ENCODE measurements around the gene SASH1.

SASH1 gene

DNA sequence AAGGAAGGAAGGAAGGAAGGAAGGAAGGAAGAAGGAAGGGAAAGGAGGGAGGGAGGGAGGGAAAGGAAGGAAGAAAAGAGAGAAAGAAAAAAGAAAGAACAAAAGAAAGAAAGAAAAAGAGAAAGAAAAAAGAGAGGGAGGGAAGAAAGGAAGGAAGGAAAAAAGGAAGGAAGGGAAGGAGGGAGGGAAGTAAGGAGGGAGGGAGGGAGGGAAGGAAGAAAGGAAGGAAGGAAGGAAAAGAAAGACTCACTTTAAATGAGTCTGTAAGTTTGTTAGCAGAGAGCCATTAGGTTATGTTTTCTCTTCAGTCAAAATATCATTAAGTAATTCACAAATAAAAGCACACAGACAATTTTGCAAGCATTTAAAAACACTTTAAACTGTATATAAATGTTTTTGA, 44.0 kb upstream of the SASH1 start:
- H3K36me3 ChIP-seq (ENCODE audit: control insufficient read depth in 2 of 2, insufficient read depth in 1 of 2, low read length in 2 of 2), result no peaks in the 10 kb centered on the region
- ChIA-PET CTCF (no interaction called here), POLR2A (no interaction called here)
- no peaks in the 10 kb centered on the region for H3K9me3 ChIP-seq (ENCODE audit: control insufficient read depth, insufficient read depth, low read depth, low read length)
- H3K4me1 ChIP-seq (ENCODE audit: control insufficient read depth, insufficient read depth, low read length), result no peaks in the 10 kb centered on the region; the same call in 1 of the 2 replicates
- no peak overlapping the region for H3K4me3 ChIP-seq (ENCODE audit: low read depth, low read length)
- no peak overlapping the region for H3K27ac ChIP-seq (ENCODE audit: extremely low read depth, low read depth, low read length)
- TF ChIP-seq, protein P1, sequence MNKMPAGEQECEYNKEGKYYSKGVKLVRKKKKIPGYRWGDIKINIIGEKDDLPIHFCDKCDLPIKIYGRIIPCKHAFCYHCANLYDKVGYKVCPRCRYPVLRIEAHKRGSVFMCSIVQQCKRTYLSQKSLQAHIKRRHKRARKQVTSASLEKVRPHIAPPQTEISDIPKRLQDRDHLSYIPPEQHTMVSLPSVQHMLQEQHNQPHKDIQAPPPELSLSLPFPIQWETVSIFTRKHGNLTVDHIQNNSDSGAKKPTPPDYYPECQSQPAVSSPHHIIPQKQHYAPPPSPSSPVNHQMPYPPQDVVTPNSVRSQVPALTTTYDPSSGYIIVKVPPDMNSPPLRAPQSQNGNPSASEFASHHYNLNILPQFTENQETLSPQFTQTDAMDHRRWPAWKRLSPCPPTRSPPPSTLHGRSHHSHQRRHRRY (tag by site-specific recombination; IDR thresholded peaks at IDR 0.05), result no peak
- TF ChIP-seq ZNF366 (tag by site-specific recombination; conservative IDR thresholded peaks at IDR 0.05), result peak; percentile 58

DNA sequence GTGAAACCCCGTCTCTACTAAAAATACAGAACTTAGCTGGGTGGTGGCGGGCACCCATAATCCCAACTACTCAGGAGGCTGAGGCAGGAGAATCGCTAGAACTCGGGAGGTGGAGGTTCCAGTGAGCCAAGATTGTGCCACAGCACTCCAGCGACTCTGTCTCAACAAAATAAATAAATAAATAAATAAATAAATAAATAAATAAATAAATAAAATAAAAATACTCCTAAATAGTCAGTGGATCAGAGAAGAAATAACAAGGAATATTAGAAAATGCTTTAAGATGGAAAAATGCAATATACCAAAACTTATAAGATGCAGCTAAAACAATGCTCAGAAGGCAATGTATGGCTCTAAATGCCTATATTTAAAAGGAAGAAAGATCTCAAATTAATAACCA, 39.0 kb upstream of the SASH1 start:
- ChIA-PET POLR2A (no interaction called here), CTCF (no interaction called here)
- Histone ChIP-seq H3K36me3 (ENCODE audit: control insufficient read depth in 2 of 2, insufficient read depth in 1 of 2, low read length in 2 of 2) (no peaks in the 10 kb centered on the region), H3K4me3 (ENCODE audit: low read depth, low read length) (no peak overlapping the region), H3K9me3 (ENCODE audit: control insufficient read depth, insufficient read depth, low read depth, low read length) (no peaks in the 10 kb centered on the region), H3K27ac (ENCODE audit: extremely low read depth, low read depth, low read length) (no peak overlapping the region), H3K4me1 (ENCODE audit: control insufficient read depth, insufficient read depth, low read length) (no peaks in the 10 kb centered on the region)
- no peak for TF ChIP-seq ZNF133 (tag by site-specific recombination; IDR thresholded peaks at IDR 0.05)
- peak; percentile 73; the same call in 1 of the 2 replicates for TF ChIP-seq ZNF560 (tag by site-specific recombination; IDR thresholded peaks at IDR 0.05; ENCODE audit: borderline replicate concordance)
- TF ChIP-seq ZNF202 (tag by site-specific recombination; IDR thresholded peaks at IDR 0.05; ENCODE audit: borderline replicate concordance), result peak; percentile 70; the same call in 1 of the 2 replicates
- peak; percentile 82 for TF ChIP-seq ZNF292 (tag by site-specific recombination; IDR thresholded peaks at IDR 0.05; ENCODE audit: borderline replicate concordance, low read depth)
- TF ChIP-seq ZNF776 (tag by site-specific recombination; IDR thresholded peaks at IDR 0.05; ENCODE audit: borderline replicate concordance), result no peak
- 0 out of 2 replicates have a peak, but pooled peaks have one; percentile 21 for TF ChIP-seq ZNF501 (tag by site-specific recombination; IDR thresholded peaks at IDR 0.05)
- TF ChIP-seq, protein P2, sequence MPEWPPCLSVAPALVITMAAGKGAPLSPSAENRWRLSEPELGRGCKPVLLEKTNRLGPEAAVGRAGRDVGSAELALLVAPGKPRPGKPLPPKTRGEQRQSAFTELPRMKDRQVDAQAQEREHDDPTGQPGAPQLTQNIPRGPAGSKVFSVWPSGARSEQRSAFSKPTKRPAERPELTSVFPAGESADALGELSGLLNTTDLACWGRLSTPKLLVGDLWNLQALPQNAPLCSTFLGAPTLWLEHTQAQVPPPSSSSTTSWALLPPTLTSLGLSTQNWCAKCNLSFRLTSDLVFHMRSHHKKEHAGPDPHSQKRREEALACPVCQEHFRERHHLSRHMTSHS (tag by site-specific recombination; IDR thresholded peaks at IDR 0.05), result no peak
- TF ChIP-seq, protein P3, sequence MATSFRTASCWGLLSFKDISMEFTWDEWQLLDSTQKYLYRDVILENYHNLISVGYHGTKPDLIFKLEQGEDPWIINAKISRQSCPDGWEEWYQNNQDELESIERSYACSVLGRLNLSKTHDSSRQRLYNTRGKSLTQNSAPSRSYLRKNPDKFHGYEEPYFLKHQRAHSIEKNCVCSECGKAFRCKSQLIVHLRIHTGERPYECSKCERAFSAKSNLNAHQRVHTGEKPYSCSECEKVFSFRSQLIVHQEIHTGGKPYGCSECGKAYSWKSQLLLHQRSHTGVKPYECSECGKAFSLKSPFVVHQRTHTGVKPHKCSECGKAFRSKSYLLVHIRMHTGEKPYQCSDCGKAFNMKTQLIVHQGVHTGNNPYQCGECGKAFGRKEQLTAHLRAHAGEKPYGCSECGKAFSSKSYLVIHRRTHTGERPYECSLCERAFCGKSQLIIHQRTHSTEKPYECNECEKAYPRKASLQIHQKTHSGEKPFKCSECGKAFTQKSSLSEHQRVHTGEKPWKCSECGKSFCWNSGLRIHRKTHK (tag by site-specific recombination; IDR thresholded peaks at IDR 0.05), result no peak
- 0 out of 2 replicates have a peak, but pooled peaks have one; percentile 11 for TF ChIP-seq ZNF138 (tag by site-specific recombination; IDR thresholded peaks at IDR 0.05; ENCODE audit: borderline replicate concordance)
- no peak for TF ChIP-seq ZNF658 (tag by site-specific recombination; IDR thresholded peaks at IDR 0.05)
- TF ChIP-seq, protein P4, sequence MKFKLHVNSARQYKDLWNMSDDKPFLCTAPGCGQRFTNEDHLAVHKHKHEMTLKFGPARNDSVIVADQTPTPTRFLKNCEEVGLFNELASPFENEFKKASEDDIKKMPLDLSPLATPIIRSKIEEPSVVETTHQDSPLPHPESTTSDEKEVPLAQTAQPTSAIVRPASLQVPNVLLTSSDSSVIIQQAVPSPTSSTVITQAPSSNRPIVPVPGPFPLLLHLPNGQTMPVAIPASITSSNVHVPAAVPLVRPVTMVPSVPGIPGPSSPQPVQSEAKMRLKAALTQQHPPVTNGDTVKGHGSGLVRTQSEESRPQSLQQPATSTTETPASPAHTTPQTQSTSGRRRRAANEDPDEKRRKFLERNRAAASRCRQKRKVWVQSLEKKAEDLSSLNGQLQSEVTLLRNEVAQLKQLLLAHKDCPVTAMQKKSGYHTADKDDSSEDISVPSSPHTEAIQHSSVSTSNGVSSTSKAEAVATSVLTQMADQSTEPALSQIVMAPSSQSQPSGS (tag by site-specific recombination; IDR thresholded peaks at IDR 0.05; ENCODE audit: low read depth), result no peak
- peak; percentile 94 for TF ChIP-seq ZNF426 (tag by site-specific recombination; IDR thresholded peaks at IDR 0.05)
- peak; percentile 55; the same call in 1 of the 2 replicates for TF ChIP-seq MYNN (tag by site-specific recombination; IDR thresholded peaks at IDR 0.05; ENCODE audit: borderline replicate concordance)
- peak; percentile 33; the same call in 1 of the 2 replicates for TF ChIP-seq ZNF214 (tag by site-specific recombination; IDR thresholded peaks at IDR 0.05; ENCODE audit: borderline replicate concordance)
- TF ChIP-seq ZNF558 (tag by site-specific recombination; IDR thresholded peaks at IDR 0.05), result 0 out of 2 replicates have a peak, but pooled peaks have one; percentile 37
- TF ChIP-seq ZNF529 (tag by site-specific recombination; IDR thresholded peaks at IDR 0.05; ENCODE audit: insufficient replicate concordance), result peak; percentile 52
- no peak for TF ChIP-seq GFI1B (tag by site-specific recombination; IDR thresholded peaks at IDR 0.05)
- no peak for TF ChIP-seq ZSCAN30 (tag by site-specific recombination; IDR thresholded peaks at IDR 0.05)
- TF ChIP-seq ZNF433 (tag by site-specific recombination; IDR thresholded peaks at IDR 0.05; ENCODE audit: low read depth), result peak; percentile 74
- TF ChIP-seq ZNF266 (tag by site-specific recombination; IDR thresholded peaks at IDR 0.05; ENCODE audit: low read depth), result peak; percentile 79
- TF ChIP-seq, protein P5, sequence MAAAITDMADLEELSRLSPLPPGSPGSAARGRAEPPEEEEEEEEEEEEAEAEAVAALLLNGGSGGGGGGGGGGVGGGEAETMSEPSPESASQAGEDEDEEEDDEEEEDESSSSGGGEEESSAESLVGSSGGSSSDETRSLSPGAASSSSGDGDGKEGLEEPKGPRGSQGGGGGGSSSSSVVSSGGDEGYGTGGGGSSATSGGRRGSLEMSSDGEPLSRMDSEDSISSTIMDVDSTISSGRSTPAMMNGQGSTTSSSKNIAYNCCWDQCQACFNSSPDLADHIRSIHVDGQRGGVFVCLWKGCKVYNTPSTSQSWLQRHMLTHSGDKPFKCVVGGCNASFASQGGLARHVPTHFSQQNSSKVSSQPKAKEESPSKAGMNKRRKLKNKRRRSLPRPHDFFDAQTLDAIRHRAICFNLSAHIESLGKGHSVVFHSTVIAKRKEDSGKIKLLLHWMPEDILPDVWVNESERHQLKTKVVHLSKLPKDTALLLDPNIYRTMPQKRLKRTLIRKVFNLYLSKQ (tag by site-specific recombination; IDR thresholded peaks at IDR 0.05; ENCODE audit: borderline replicate concordance), result peak; percentile 84; the same call in 1 of the 2 replicates
- no peak for TF ChIP-seq ZNF24 (tag by site-specific recombination; IDR thresholded peaks at IDR 0.05)
- TF ChIP-seq GLIS2 (tag by site-specific recombination; IDR thresholded peaks at IDR 0.05), result no peak

All from HEK293 (cell line).